Transverse colon (tissue), 4 donors: ENCODE results near the gene RBL1. TPM values are rescaled to one million over a fixed set of nuclear protein-coding genes. Genes with fewer than 3 reads are reported as not detected.

ENCODE experiments used
- DNase-seq: peaks from one replicate; pipeline ENCODE4 v3.0.0-alpha.2; 2019
- H3K27ac ChIP-seq, 4 donors: fragments of 200-600 bp; sonication (generic); 2 replicates each; pipeline ENCODE4 v1.5.1; 2016 to 2018; ENCODE audit warnings: inconsistent platforms in 4 of 4
- H3K27me3 ChIP-seq: fragments of 200-600 bp; sonication (generic); 2 replicates; pipeline ENCODE4 v1.5.1; 2017; ENCODE audit warnings: inconsistent platforms
- H3K36me3 ChIP-seq, 4 donors: fragments of 200-600 bp; sonication (generic); 2 replicates each; pipeline ENCODE4 v1.5.1; 2017 to 2019; ENCODE audit warnings: inconsistent platforms in 4 of 4
- H3K4me1 ChIP-seq, 4 donors: fragments of 200-600 bp; sonication (generic); 2 replicates each; pipeline ENCODE4 v1.5.1; 2017 to 2020; ENCODE audit warnings: inconsistent platforms in 4 of 4
- H3K4me3 ChIP-seq, 4 donors: fragments of 200-600 bp; sonication (generic); 1 replicate in 1 of 4; 2 replicates in 3 of 4; pipeline versions ENCODE4 v1.5.1 to v1.6.1; 2017 to 2019; ENCODE audit warnings: inconsistent platforms in 4 of 4
- H3K9me3 ChIP-seq, 2 donors: fragments of 200-600 bp; sonication (generic); 2 replicates each; pipeline ENCODE4 v1.5.1; 2017 to 2019; ENCODE audit warnings: inconsistent platforms in 2 of 2
- CTCF ChIP-seq, 5 experiments: fragments of 200-600 bp in 3 of 5; fragments of 450-650 bp in 2 of 5; sonication (generic) in 3 of 5; IDR thresholded peaks; 1 replicate in 2 of 5; 2 replicates in 3 of 5; pipeline ENCODE4 v1.5.1; 2016 to 2017; ENCODE audit warnings: antibody characterized with exemption in 5 of 5, inconsistent platforms in 3 of 5, mild to moderate bottlenecking in 2 of 5, moderate library complexity in 1 of 5
- EP300 ChIP-seq: sonication (generic); formaldehyde crosslinking; IDR thresholded peaks from one replicate; pipeline ENCODE4 v1.6.1; 2017; ENCODE audit warnings: antibody characterized with exemption, low read depth
- POLR2A ChIP-seq: fragments of 450-650 bp; IDR thresholded peaks from one replicate; pipeline ENCODE4 v1.6.1; 2016; ENCODE audit warnings: antibody characterized with exemption, mild to moderate bottlenecking, moderate library complexity
- POLR2AphosphoS5 ChIP-seq, 3 donors: sonication (generic); formaldehyde crosslinking; IDR thresholded peaks; one replicate each; pipeline ENCODE4 v1.6.1; 2016; ENCODE audit warnings: antibody characterized with exemption in 3 of 3
- WGBS, 2 donors: methylation state at CpG; one replicate each; pipeline ENCODE4 v1.1.5; 2018; ENCODE audit warnings: low coverage in 1 of 2; 5-methylcytosine and 5-hydroxymethylcytosine counted together
- in situ Hi-C, 4 donors: fragments of 200-750 bp; cut with MboI; loops; one replicate each; pipeline versions ENCODE4 v1.15.0 to v1.15.1; 2017; ENCODE audit warnings: low sequenced_read_pairs in 3 of 4, low pct_ligation_motif_present in 1 of 4, low pct_unique_long_range_greater_than_20kb in 1 of 4
- intact Hi-C: fragments of 100-400 bp; cut with DNase I; formaldehyde crosslinking; loops from one replicate; pipeline ENCODE4 v1.15.1; 2023; ENCODE audit warnings: low total_unique reads
- total RNA-seq, 4 donors: library from RNA; depleted of rRNA; stranded (reverse); fragments of >200 nt; gene quantifications; one replicate each; pipeline ENCODE4 v1.1.0, GENCODE V29; 2016

Gene RBL1
- total RNA-seq, 4 donors from 2014 or later, result 1.5 to 11.6 (median 4.9) TPM

GRCh38 chr20:37120497-37120896, 24.7 kb upstream of the RBL1 start:
- WGBS, 2 donors, result 85% methylated on average over 4 of the region's 4 CpGs; no CpG with 5 or more reads in 1 of the 2 donors
- H3K27ac ChIP-seq, result no peak overlapping the region
- in situ Hi-C loops, result no loop called here
- DNase-seq, result no peak
- H3K27me3 ChIP-seq, result no peaks in the 10 kb centered on the region
- no peak overlapping the region for H3K4me3 ChIP-seq
- no peaks in the 10 kb centered on the region for H3K36me3 ChIP-seq
- H3K9me3 ChIP-seq, result no peaks in the 10 kb centered on the region
- no peaks in the 10 kb centered on the region for H3K4me1 ChIP-seq
- intact Hi-C loops, result no loop called here
- TF ChIP-seq POLR2AphosphoS5 (IDR thresholded peaks at IDR 0.05) (no peak), CTCF (IDR thresholded peaks at IDR 0.05) (no peak), POLR2A (no peak), EP300 (no peak)

DNA sequence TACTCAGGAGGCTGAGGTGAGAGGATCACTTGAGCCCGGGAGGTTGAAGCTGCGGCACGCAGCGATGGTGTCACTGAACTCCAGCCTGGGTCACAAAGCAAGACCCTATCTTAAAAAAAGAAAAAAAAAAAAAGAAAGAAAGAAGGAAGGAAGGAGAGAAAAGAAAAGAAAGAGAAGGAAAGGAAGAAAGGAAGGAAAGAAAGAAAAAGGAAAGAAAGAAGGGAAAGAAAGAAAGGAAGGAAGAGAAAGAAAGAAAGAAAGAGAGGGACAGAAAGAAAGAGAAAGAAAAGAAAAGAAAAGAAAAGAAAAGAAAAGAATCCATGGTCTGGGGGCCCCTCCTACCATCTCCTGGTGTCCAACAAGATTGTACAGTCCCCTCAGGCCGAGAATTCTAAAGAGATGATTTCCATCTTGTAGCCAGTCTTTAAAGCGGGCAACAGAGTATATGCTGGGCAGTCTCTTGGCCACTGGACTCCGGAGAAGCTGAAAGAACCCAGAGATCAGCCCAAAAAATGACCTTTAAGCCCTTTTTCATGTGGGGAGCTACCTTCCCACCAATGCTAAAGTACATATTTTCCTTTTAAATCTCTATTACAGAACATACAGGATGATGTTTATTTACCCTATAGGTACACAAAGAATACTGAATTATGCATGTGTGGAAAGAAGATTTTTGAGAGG, 23.7 kb upstream of the RBL1 start:
- in situ Hi-C loops (no loop called here), intact Hi-C loops (no loop called here)
- no peak overlapping the region for H3K27ac ChIP-seq
- H3K4me1 ChIP-seq, result no peaks in the 10 kb centered on the region
- DNase-seq, result no peak
- TF ChIP-seq POLR2AphosphoS5 (IDR thresholded peaks at IDR 0.05) (no peak), CTCF (IDR thresholded peaks at IDR 0.05) (no peak), EP300 (no peak), POLR2A (no peak)
- no peak overlapping the region for H3K4me3 ChIP-seq
- WGBS, 2 donors, result 89 to 96% methylated on average over 5 to 7 of the region's 7 CpGs
- H3K9me3 ChIP-seq, result no peaks in the 10 kb centered on the region
- H3K36me3 ChIP-seq, result no peaks in the 10 kb centered on the region
- no peaks in the 10 kb centered on the region for H3K27me3 ChIP-seq

DNA sequence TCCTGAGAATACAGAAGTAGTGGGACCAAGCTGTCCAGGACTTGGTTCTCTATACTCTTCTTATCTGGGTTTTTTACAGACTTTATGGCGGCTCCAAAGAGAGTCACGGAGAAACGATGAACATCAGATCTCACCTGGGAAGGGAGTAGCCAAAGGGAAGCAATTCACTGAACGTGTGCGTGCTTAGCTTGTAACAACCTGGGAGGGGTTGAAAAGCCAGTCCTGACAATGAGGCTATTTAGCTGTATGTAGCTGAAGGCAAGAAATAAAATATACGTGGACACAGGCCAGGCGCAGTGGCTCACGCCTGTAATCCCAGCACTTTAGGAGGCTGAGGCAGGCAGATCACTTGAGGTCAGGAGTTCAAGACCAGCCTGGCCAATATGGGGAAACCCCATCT, 18.2 kb upstream of the RBL1 start:
- in situ Hi-C loops (no loop called here), intact Hi-C loops (no loop called here)
- H3K36me3 ChIP-seq, result no peaks in the 10 kb centered on the region
- TF ChIP-seq CTCF (IDR thresholded peaks at IDR 0.05) (no peak), POLR2AphosphoS5 (IDR thresholded peaks at IDR 0.05) (no peak), POLR2A (no peak), EP300 (no peak)
- H3K27ac ChIP-seq, result peak overlapping the region in 1 of 4 donors; percentile 22
- no peak overlapping the region for H3K4me3 ChIP-seq
- H3K27me3 ChIP-seq, result no peaks in the 10 kb centered on the region
- H3K9me3 ChIP-seq, result no peaks in the 10 kb centered on the region
- 27 to 69% methylated on average over 3 to 8 of the region's 8 CpGs for WGBS, 2 donors
- no peaks in the 10 kb centered on the region for H3K4me1 ChIP-seq
- DNase-seq, result peak; percentile 46

DNA sequence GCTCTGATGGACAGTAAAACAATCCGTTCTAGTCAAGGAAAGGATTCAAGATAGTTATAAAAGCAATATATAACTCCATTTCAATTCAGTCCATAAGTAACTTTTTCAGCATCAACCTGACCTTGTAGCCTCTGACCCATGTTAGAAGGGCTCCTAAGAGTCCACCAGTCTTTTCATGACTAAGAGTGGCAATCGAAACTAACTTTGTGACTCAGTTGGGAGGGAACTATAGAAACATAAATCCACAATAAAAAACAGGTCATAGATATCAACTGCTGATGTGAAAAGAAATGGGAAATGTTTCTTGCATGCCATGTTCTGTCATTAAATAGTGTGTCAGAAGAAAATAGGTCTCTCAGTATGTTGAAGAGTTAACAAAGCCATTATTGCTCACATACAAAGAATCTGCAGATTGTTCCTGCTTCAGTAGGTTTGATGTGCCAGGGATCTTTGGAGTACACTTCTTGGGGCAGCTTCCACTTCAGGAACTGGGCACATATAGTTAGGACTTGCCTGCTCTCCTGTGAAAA, 16.2 kb upstream of the RBL1 start:
- Histone ChIP-seq H3K27me3 (no peaks in the 10 kb centered on the region), H3K4me3 (no peak overlapping the region), H3K9me3 (no peaks in the 10 kb centered on the region), H3K4me1 (no peaks in the 10 kb centered on the region), H3K36me3 (no peaks in the 10 kb centered on the region), H3K27ac (no peak overlapping the region)
- no peak for DNase-seq
- 92 to 100% methylated on average over 1 to 2 of the region's 2 CpGs for WGBS, 2 donors
- no peak for TF ChIP-seq POLR2A
- intact Hi-C loops (no loop called here), in situ Hi-C loops (no loop called here)

DNA sequence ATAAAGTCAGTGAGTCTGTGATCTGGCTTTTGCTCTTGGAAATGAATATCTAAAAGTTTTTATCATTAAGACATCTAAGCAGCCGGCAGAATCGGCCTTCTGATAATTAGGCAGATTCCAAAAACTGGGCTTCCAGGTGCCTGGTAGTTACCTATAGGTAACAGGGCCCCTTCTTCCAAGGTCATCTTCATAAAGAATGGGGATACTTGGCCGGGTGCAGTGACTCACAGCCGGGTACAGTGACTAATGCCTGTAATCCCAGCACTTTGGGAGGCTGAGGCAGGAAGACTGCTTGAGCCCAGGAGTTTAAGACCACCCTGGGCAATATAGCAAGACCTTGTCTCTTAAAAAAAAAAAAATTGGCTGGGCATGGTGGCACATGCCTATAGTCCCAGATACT, 12.9 kb upstream of the RBL1 start:
- Histone ChIP-seq H3K27ac (no peak overlapping the region), H3K27me3 (no peaks in the 10 kb centered on the region), H3K4me3 (no peak overlapping the region), H3K9me3 (no peaks in the 10 kb centered on the region), H3K4me1 (no peaks in the 10 kb centered on the region), H3K36me3 (no peaks in the 10 kb centered on the region)
- in situ Hi-C loops (no loop called here), intact Hi-C loops (no loop called here)
- DNase-seq, result no peak
- 89% methylated on average over 4 of the region's 4 CpGs; no CpG with 5 or more reads in 1 of the 2 donors for WGBS, 2 donors
- no peak for TF ChIP-seq CTCF (IDR thresholded peaks at IDR 0.05)
- no peak for TF ChIP-seq POLR2AphosphoS5 (IDR thresholded peaks at IDR 0.05)
- TF ChIP-seq EP300, result no peak
